Measurements from ENCODE around the gene UGT1A6. TPM values are rescaled to one million over a fixed set of nuclear protein-coding genes. Genes with fewer than 3 reads are reported as not detected.

The UGT1A6 gene
- not detected in 2 replicates for total RNA-seq (2016; rRNA removed; fragmentation: Illumina TruSeq; extraction: Trizol)
- total RNA-seq (2016; cell fraction: cytosol; rRNA removed; fragmentation: Illumina TruSeq; extraction: Trizol; ENCODE audit: low read depth): not detected in 2 replicates
- total RNA-seq (2016; cell fraction: insoluble cytoplasmic fraction; rRNA removed; fragmentation: Illumina TruSeq; extraction: Trizol): 0.13 TPM in 1 of 2 replicates, not detected in the other
- total RNA-seq (2016; cell fraction: membrane; rRNA removed; fragmentation: Illumina TruSeq; extraction: Trizol): not detected in 2 replicates
- total RNA-seq (2016; cell fraction: nucleus; rRNA removed; fragmentation: Illumina TruSeq; extraction: Trizol): 0.75 TPM in 1 of 2 replicates, not detected in the other
- polyA plus RNA-seq (2011; rRNA removed): 0.25 and 0.35 TPM in 2 replicates
- polyA plus RNA-seq (2011; cell fraction: cytosol; rRNA removed): 0.08 and 0.31 TPM in 2 replicates
- polyA plus RNA-seq (2011; cell fraction: nucleus; rRNA removed): 0.73 TPM in 1 of 2 replicates, not detected in the other
- 0.97 and 1.5 TPM in 2 replicates for polyA plus RNA-seq (2012)
- polyA plus RNA-seq (2016; cell fraction: cytosol; fragmentation: Illumina TruSeq; extraction: Trizol; ENCODE audit: low read depth): not detected in 2 replicates
- not detected in 2 replicates for polyA plus RNA-seq (2016; cell fraction: insoluble cytoplasmic fraction; fragmentation: Illumina TruSeq; extraction: Trizol; ENCODE audit: low read depth)
- polyA plus RNA-seq (2016; cell fraction: membrane; fragmentation: Illumina TruSeq; extraction: Trizol; ENCODE audit: low read depth): not detected in 2 replicates
- 0.75 and 0.81 TPM in 2 replicates for polyA plus RNA-seq (2016; cell fraction: nucleus; fragmentation: Illumina TruSeq; extraction: Trizol; ENCODE audit: insufficient read depth, low read depth)
- polyA minus RNA-seq (2011; rRNA and poly(A)+ RNA removed; ENCODE audit: low replicate concordance): 1.3 TPM in 1 of 2 replicates, not detected in the other
- not detected in 2 replicates for polyA minus RNA-seq (2011; cell fraction: cytosol; rRNA and poly(A)+ RNA removed)
- 0.77 and 0.99 TPM in 2 replicates for polyA minus RNA-seq (2011; cell fraction: nucleus; rRNA and poly(A)+ RNA removed)
- Bru-seq, nascent RNA: percentile 17 among the genes with signal in this experiment
- BruChase-seq, experiment 1, labeled RNA remaining after a 6-hour chase: not detected
- not detected for BruChase-seq, experiment 2, labeled RNA remaining after a 2-hour chase
- long read RNA-seq, experiment 1, partial matches to known transcripts: 0 of 1 reads
- long read RNA-seq, experiment 1, other reads (novel, unspliced or antisense): 1 of 1 reads
- long read RNA-seq, experiment 2: 0 reads

- Histone ChIP-seq H3K4me1 (ENCODE audit: insufficient read depth, low read length) (peaks cover 16% of the 10 kb centered on the region), H3K4me3 (replicated peaks in 1 of 3; ENCODE audit: insufficient read depth in 1 of 3, low read depth in 2 of 3, low read length in 3 of 3) (no peak within 1 kb of the TSS), H3K36me3 (replicated peaks in 1 of 2; ENCODE audit: control insufficient read depth in 1 of 2, insufficient read depth in 2 of 2, low read length in 2 of 2) (no peaks in the 10 kb centered on the region), H3K27ac (ENCODE audit: extremely low read length, insufficient read depth, low read length) (no peak within 1 kb of the TSS), H4K20me1 (ENCODE audit: insufficient read depth, low read length) (no peaks in the 10 kb centered on the region), H3K79me2 (ENCODE audit: insufficient read depth, low read length) (no peaks in the 10 kb centered on the region), H3K27me3 (ENCODE audit: control insufficient read depth in 1 of 2, insufficient read depth in 2 of 2, low read length in 2 of 2) (no peaks in the 10 kb centered on the region), H3K4me2 (ENCODE audit: low read depth, low read length) (no peak within 1 kb of the TSS), H3K9me3 (ENCODE audit: low read length) (no peaks in the 10 kb centered on the region), H2AFZ (ENCODE audit: low read length) (no peak within 1 kb of the TSS), H3K9ac (ENCODE audit: insufficient read depth, low read depth, low read length) (no peak within 1 kb of the TSS)
- no TSS peak for BruUV-seq (replicated peaks)
- CTCF ChIA-PET (ENCODE audit: low intra/inter-chr PET ratio, low total read pairs): no interaction called here
- ATAC-seq (no peak), DNase-seq (ENCODE audit: low spot score) (no peak), FAIRE-seq (no peak)
- POLR2A ChIA-PET: no interaction called here
- 71% methylated on average over 4 of the region's 4 CpGs for WGBS (ENCODE audit: low lambda C conversion rate)
- in situ Hi-C loops (cut with HindIII; ENCODE audit: extremely low pct_ligation_motif_present, low pct_unique_long_range_greater_than_20kb): no loop called here
- intact Hi-C loops (cut with micrococcal nuclease; ENCODE audit: unreplicated experiment): no loop called here
- no peak for TF ChIP-seq SOX13 (IDR thresholded peaks at IDR 0.05)
- no peak for TF ChIP-seq SOX13 (CRISPR knock-in tag; conservative IDR thresholded peaks at IDR 0.05 in 1 of 2, IDR thresholded peaks at IDR 0.05 in 1 of 2)
- TF ChIP-seq SMAD1 (CRISPR knock-in tag; IDR thresholded peaks at IDR 0.05; ENCODE audit: borderline replicate concordance, low read depth): no peak
- no peak for TF ChIP-seq BCLAF1 (IDR thresholded peaks at IDR 0.05)
- TF ChIP-seq KIAA2018 (CRISPR knock-in tag; IDR thresholded peaks at IDR 0.05; ENCODE audit: borderline replicate concordance): no peak
Measured at GRCh38 chr2:233692648-233693047, at the start of gene UGT1A6. UGT1A6 (plus strand) TSS chr2:233692890; CDS start chr2:233693005, 115 bp downstream.

Data from HepG2 (cell line).